ENCODE results near the gene SFRP5.

DNA sequence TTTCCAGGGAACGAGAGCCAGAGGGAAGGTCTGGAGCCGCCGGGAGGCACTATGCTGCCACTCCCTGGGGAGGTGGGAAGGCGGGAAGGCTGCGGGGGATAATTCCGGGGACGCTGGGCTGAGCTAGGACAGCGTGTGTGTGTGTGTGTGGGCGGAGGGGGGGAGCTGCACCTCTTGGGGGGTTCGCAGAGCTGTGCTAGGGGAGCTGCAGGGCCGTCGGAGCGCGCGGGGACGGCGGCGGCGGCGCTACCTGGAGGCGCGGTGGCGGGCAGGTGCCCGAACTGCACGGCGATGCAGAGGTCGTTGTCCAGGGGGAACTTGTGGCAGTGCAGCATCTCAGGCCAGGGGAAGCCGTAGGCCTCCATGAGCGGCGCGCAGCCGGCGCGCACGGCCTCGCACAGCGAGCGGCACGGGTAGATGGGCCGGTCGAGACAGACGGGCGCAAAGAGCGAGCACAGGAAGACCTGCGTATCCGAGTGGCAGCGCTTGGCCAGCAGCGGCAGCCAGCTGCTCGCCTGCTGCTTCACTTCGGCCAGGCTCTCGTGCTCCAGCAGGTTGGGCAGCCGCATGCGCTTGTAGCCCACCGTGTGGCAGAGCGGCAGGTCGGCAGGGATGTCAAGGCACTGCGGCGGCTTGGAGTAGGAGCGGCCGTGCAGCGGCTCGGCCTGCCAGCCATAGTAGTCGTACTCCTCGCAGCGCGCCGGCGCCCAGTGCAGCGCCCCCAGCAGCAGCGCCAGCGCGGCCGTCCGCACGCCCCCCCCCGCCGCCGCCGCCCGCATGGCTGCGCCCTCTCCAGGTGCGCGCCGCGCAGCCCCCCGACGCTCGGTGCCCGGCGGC lies 526 bp downstream of the SFRP5 start:
- no peak for TF ChIP-seq ZFP3 (CRISPR knock-in tag; IDR thresholded peaks at IDR 0.05)
- TF ChIP-seq, protein P1, sequence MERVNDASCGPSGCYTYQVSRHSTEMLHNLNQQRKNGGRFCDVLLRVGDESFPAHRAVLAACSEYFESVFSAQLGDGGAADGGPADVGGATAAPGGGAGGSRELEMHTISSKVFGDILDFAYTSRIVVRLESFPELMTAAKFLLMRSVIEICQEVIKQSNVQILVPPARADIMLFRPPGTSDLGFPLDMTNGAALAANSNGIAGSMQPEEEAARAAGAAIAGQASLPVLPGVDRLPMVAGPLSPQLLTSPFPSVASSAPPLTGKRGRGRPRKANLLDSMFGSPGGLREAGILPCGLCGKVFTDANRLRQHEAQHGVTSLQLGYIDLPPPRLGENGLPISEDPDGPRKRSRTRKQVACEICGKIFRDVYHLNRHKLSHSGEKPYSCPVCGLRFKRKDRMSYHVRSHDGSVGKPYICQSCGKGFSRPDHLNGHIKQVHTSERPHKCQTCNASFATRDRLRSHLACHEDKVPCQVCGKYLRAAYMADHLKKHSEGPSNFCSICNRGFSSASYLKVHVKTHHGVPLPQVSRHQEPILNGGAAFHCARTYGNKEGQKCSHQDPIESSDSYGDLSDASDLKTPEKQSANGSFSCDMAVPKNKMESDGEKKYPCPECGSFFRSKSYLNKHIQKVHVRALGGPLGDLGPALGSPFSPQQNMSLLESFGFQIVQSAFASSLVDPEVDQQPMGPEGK (CRISPR knock-in tag; IDR thresholded peaks at IDR 0.05; ENCODE audit: borderline replicate concordance), result no peak
- no peak for TF ChIP-seq ESRRG (CRISPR knock-in tag; IDR thresholded peaks at IDR 0.05)
- TF ChIP-seq CSDC2 (CRISPR knock-in tag; IDR thresholded peaks at IDR 0.05), result no peak
- TF ChIP-seq SNAI2 (CRISPR knock-in tag; IDR thresholded peaks at IDR 0.05), result no peak
- TF ChIP-seq ZC3H10 (CRISPR knock-in tag; IDR thresholded peaks at IDR 0.05), result no peak
- TF ChIP-seq RARB (CRISPR knock-in tag; IDR thresholded peaks at IDR 0.05), result no peak
- no peak for TF ChIP-seq TCF4 (CRISPR knock-in tag; IDR thresholded peaks at IDR 0.05; ENCODE audit: borderline replicate concordance)
- TF ChIP-seq, protein P2, sequence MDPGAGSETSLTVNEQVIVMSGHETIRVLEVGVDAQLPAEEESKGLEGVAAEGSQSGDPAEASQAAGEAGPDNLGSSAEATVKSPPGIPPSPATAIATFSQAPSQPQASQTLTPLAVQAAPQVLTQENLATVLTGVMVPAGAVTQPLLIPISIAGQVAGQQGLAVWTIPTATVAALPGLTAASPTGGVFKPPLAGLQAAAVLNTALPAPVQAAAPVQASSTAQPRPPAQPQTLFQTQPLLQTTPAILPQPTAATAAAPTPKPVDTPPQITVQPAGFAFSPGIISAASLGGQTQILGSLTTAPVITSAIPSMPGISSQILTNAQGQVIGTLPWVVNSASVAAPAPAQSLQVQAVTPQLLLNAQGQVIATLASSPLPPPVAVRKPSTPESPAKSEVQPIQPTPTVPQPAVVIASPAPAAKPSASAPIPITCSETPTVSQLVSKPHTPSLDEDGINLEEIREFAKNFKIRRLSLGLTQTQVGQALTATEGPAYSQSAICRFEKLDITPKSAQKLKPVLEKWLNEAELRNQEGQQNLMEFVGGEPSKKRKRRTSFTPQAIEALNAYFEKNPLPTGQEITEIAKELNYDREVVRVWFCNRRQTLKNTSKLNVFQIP (CRISPR knock-in tag; IDR thresholded peaks at IDR 0.05; ENCODE audit: borderline replicate concordance, low read depth), result no peak
- TF ChIP-seq ZNF70 (CRISPR knock-in tag; IDR thresholded peaks at IDR 0.05), result no peak
- TF ChIP-seq, protein P3, sequence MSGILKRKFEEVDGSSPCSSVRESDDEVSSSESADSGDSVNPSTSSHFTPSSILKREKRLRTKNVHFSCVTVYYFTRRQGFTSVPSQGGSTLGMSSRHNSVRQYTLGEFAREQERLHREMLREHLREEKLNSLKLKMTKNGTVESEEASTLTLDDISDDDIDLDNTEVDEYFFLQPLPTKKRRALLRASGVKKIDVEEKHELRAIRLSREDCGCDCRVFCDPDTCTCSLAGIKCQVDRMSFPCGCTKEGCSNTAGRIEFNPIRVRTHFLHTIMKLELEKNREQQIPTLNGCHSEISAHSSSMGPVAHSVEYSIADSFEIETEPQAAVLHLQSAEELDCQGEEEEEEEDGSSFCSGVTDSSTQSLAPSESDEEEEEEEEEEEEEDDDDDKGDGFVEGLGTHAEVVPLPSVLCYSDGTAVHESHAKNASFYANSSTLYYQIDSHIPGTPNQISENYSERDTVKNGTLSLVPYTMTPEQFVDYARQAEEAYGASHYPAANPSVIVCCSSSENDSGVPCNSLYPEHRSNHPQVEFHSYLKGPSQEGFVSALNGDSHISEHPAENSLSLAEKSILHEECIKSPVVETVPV (CRISPR knock-in tag; IDR thresholded peaks at IDR 0.05), result no peak
